IMR-90 (cell line): Measurements from ENCODE around the gene MAGI1. TPM values are rescaled to one million over a fixed set of nuclear protein-coding genes. Genes with fewer than 3 reads are reported as not detected.

Source experiments
- ATAC-seq: fragments of 200-7000 bp; cut with Tn5 transposase; 2 replicates; pipeline ENCODE4 v1.9.1; 2020; ENCODE audit warnings: low read depth, mild to moderate bottlenecking, moderate library complexity
- BruUV-seq: library from RNA; stranded (reverse); fragments of 400-500 nt; replicated peaks from 2 replicates; lab custom pipeline; 2021; lab: Mats Ljungman, UMichigan
- CTCF ChIA-PET: fragments of 300-600 bp; formaldehyde crosslinking; extraction: SDS; loops from one replicate; lab custom pipeline; 2021; ENCODE audit warnings: antibody characterized with exemption; lab: Yijun Ruan, JAX
- POLR2A ChIA-PET: fragments of 300-600 bp; sonication (Branson Sonifier 250); formaldehyde crosslinking; loops from one replicate; lab custom pipeline; 2022; ENCODE audit warnings: antibody characterized with exemption; ENCODE audit not compliant: unreplicated experiment; lab: Charles Lee
- DNase-seq: peaks from one replicate; pipeline ENCODE4 v3.0.0; 2013
- H2AFZ ChIP-seq: replicated peaks from 2 replicates; pipeline ENCODE3; 2013; ENCODE audit warnings: low read length, mild to moderate bottlenecking; ENCODE audit not compliant: poor library complexity
- H2AK5ac ChIP-seq: 2 replicates; pipeline ENCODE4 v1.6.1; 2013; ENCODE audit warnings: low read depth, low read length, inconsistent platforms
- H2AK9ac ChIP-seq: replicated peaks from 2 replicates; pipeline ENCODE3; 2013; ENCODE audit warnings: mild to moderate bottlenecking, low read depth, low read length, moderate library complexity; ENCODE audit not compliant: poor library complexity
- H2BK120ac ChIP-seq: 2 replicates; pipeline ENCODE4 v1.6.1; 2013; ENCODE audit warnings: low read depth, low read length, inconsistent platforms
- H2BK15ac ChIP-seq: 3 replicates; pipeline ENCODE4 v1.6.1; 2013; ENCODE audit warnings: low read depth, low read length, inconsistent platforms
- H2BK20ac ChIP-seq: 2 replicates; pipeline ENCODE4 v1.6.1; 2013; ENCODE audit warnings: low read depth, mild to moderate bottlenecking, inconsistent platforms, low read length, moderate library complexity
- H2BK5ac ChIP-seq: 2 replicates; pipeline ENCODE4 v1.6.1; 2013; ENCODE audit warnings: mild to moderate bottlenecking, low read depth, low read length, inconsistent platforms; ENCODE audit not compliant: poor library complexity, severe bottlenecking
- H3K14ac ChIP-seq: replicated peaks from 2 replicates; pipeline ENCODE4 v1.6.1; 2013; ENCODE audit warnings: low read depth, low read length, inconsistent platforms
- H3K18ac ChIP-seq: 2 replicates; pipeline ENCODE4 v1.6.1; 2013; ENCODE audit warnings: low read depth, low read length, control low read depth
- H3K23ac ChIP-seq: 2 replicates; pipeline ENCODE4 v1.6.1; 2013; ENCODE audit warnings: low read depth, low read length, inconsistent platforms
- H3K27ac ChIP-seq: 2 replicates; pipeline ENCODE4 v1.5.1; 2013; ENCODE audit warnings: mild to moderate bottlenecking, control low read depth, low read length; ENCODE audit not compliant: insufficient read depth
- H3K27me3 ChIP-seq: 2 replicates; pipeline ENCODE4 v1.6.1; 2013; ENCODE audit warnings: low read length; ENCODE audit not compliant: control insufficient read depth, insufficient read depth
- H3K36me3 ChIP-seq: 2 replicates; pipeline ENCODE4 v1.6.1; 2013; ENCODE audit warnings: low read length, mixed read lengths; ENCODE audit not compliant: control insufficient read depth, insufficient read depth
- H3K4ac ChIP-seq: 2 replicates; pipeline ENCODE4 v1.6.1; 2013; ENCODE audit warnings: low read depth, low read length, inconsistent platforms
- H3K4me1 ChIP-seq: 2 replicates; pipeline ENCODE4 v1.6.1; 2013; ENCODE audit warnings: low read length, mixed read lengths; ENCODE audit not compliant: control insufficient read depth, insufficient read depth
- H3K4me2 ChIP-seq: 2 replicates; pipeline ENCODE4 v1.6.1; 2013; ENCODE audit warnings: low read depth, mild to moderate bottlenecking, control low read depth, low read length, moderate library complexity
- H3K4me3 ChIP-seq: 2 replicates; pipeline ENCODE4 v1.5.1; 2013; ENCODE audit warnings: low read depth, mild to moderate bottlenecking, control low read depth, low read length, moderate library complexity; ENCODE audit not compliant: insufficient read depth
- H3K56ac ChIP-seq: 2 replicates; pipeline ENCODE4 v1.6.1; 2013; ENCODE audit warnings: low read length, inconsistent platforms; ENCODE audit not compliant: insufficient read depth; ENCODE audit errors: extremely low read depth
- H3K79me1 ChIP-seq, 2 experiments: 2 replicates each; pipeline ENCODE4 v1.6.1; 2013; ENCODE audit warnings: low read length in 2 of 2, inconsistent platforms in 1 of 2, low read depth in 1 of 2
- H3K9ac ChIP-seq: 2 replicates; pipeline ENCODE4 v1.6.1; 2013; ENCODE audit warnings: low read depth, low read length, control low read depth
- H3K9me1 ChIP-seq: 2 replicates; pipeline ENCODE4 v1.6.1; 2013; ENCODE audit warnings: low read length, inconsistent platforms; ENCODE audit not compliant: insufficient read depth
- H3K9me3 ChIP-seq: 2 replicates; pipeline ENCODE4 v1.6.1; 2013; ENCODE audit warnings: low read length; ENCODE audit not compliant: control insufficient read depth, insufficient read depth
- H4K20me1 ChIP-seq: 2 replicates; pipeline ENCODE4 v1.6.1; 2013; ENCODE audit warnings: low read length, inconsistent platforms; ENCODE audit not compliant: insufficient read depth
- H4K5ac ChIP-seq: 2 replicates; pipeline ENCODE4 v1.6.1; 2013; ENCODE audit warnings: mild to moderate bottlenecking, low read depth, low read length, control low read depth
- H4K8ac ChIP-seq, 2 experiments: 2 replicates each; pipeline ENCODE4 v1.6.1; 2013; ENCODE audit warnings: low read depth in 2 of 2, low read length in 2 of 2, control low read depth in 1 of 2, inconsistent platforms in 1 of 2
- H4K91ac ChIP-seq: 2 replicates; pipeline ENCODE4 v1.6.1; 2013; ENCODE audit warnings: low read depth, low read length, inconsistent platforms; ENCODE audit not compliant: insufficient read depth
- BHLHE40 ChIP-seq: fragments of 150-350 bp; IDR thresholded peaks from 2 replicates; pipeline ENCODE4 v1.6.1; 2016; ENCODE audit warnings: mild to moderate bottlenecking, low read depth, low read length
- CEBPB ChIP-seq: IDR thresholded peaks from 2 replicates; pipeline ENCODE4 v1.6.1; 2012; ENCODE audit warnings: low read depth, low read length, improper control_type of control experiment
- FOS ChIP-seq: fragments of 150-350 bp; IDR thresholded peaks from 2 replicates; pipeline ENCODE4 v1.6.1; 2016; ENCODE audit warnings: low read depth, low read length
- MAFK ChIP-seq: IDR thresholded peaks from 2 replicates; pipeline ENCODE4 v1.6.1; 2012; ENCODE audit warnings: low read depth, low read length, improper control_type of control experiment
- RFX5 ChIP-seq: IDR thresholded peaks from 2 replicates; pipeline ENCODE4 v1.8.0; 2012; ENCODE audit warnings: low read depth, mild to moderate bottlenecking, low read length, moderate library complexity
- WGBS, 2 experiments: methylation state at CpG; one replicate each; pipeline versions ENCODE4 v1.1.5 to v1.1.7; 2013; ENCODE audit warnings: missing lambda C conversion rate in 2 of 2; ENCODE audit not compliant: insufficient read length in 1 of 2; ENCODE audit errors: extremely low coverage in 2 of 2; 5-methylcytosine and 5-hydroxymethylcytosine counted together
- dilution Hi-C: fragments of 300-500 bp; cut with HindIII; formaldehyde crosslinking; loops from one replicate; pipeline ENCODE4 v1.14.3; 2018; ENCODE audit warnings: low sequenced_read_pairs; ENCODE audit not compliant: unreplicated experiment
- in situ Hi-C: fragments of 300-500 bp; cut with MboI; formaldehyde crosslinking; loops from 3 replicates; pipeline ENCODE4 v1.14.3; 2019; ENCODE audit warnings: low sequenced_read_pairs, inconsistent platforms, mixed read lengths
- intact Hi-C: fragments of 100-400 bp; cut with micrococcal nuclease; formaldehyde crosslinking; loops from 2 replicates; pipeline ENCODE4 v1.10.0; 2022
- polyA plus RNA-seq, 3 experiments: library from polyadenylated mRNA; depleted of rRNA; stranded (reverse); fragments of >200 nt; gene quantifications; 2 replicates each; pipeline ENCODE4 v1.2.3, GENCODE V29; 2012; ENCODE audit warnings: low replicate concordance in 1 of 3
- total RNA-seq: library from RNA; depleted of rRNA; stranded (reverse); fragments of >200 nt; gene quantifications from 2 replicates; pipeline ENCODE4 v1.2.3, GENCODE V29; 2012

The MAGI1 gene
- total and polyA plus RNA-seq, 2 of the 4 experiments (the other 2 are of a cell fraction), result 14.5 to 24.2 TPM

DNA sequence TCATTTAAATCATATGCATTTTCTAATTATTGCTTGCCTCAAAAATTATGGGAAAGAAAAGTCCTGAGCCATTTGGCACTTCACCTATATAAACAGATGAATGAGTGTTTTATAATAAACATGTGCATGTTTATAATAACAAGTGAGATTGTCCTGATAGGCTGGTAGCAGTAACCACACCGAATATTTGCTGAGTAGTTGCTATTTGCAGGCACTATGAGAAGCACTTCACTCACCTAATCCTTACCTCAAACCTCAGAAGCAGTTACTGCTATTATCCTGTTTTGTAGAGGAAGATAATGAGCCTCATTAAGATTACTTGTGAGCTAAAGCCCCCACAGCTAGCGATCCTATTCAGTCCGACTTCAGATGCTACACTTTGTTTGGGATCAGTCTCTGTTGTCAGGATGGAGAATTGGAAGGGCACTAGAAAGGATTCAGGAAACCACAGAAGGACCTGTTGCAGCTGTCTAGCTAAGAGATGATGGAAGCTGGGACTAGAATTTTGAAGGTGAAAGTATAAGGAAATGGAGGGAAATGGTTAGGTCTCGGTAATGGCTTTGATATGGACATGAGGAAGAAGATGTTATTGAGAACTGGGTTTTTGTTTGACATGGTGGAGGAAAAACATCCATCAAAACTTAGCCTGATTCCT is 28.4 kb upstream of the MAGI1 start:
- in situ Hi-C loops, result no loop called here
- dilution Hi-C loops, result no loop called here
- H2AFZ ChIP-seq, result no peak overlapping the region

More for the DNA sequence above, 28.4 kb upstream of the MAGI1 start:
- ChIA-PET POLR2A (no interaction called here), CTCF (no interaction called here)
- Histone ChIP-seq H3K9ac (no peak overlapping the region), H3K56ac (no peak overlapping the region), H2BK120ac (no peak overlapping the region), H4K91ac (no peak overlapping the region), H3K14ac (no peak overlapping the region), H3K79me1 (no peaks in the 10 kb centered on the region), H4K5ac (no peak overlapping the region), H3K4me1 (no peaks in the 10 kb centered on the region), H2BK15ac (no peak overlapping the region), H4K20me1 (no peaks in the 10 kb centered on the region), H3K9me3 (peaks cover 6% of the 10 kb centered on the region), H2AK9ac (no peak overlapping the region), H3K4ac (no peak overlapping the region), H3K4me2 (no peak overlapping the region), H3K27ac (no peak overlapping the region), H2BK5ac (no peak overlapping the region), H4K8ac (no peak overlapping the region), H2BK20ac (no peak overlapping the region), H3K23ac (no peak overlapping the region), H3K18ac (no peak overlapping the region), H2AK5ac (no peak overlapping the region), H3K9me1 (no peaks in the 10 kb centered on the region), H3K4me3 (no peak overlapping the region), H3K27me3 (no peaks in the 10 kb centered on the region), H3K36me3 (no peaks in the 10 kb centered on the region)
- intact Hi-C loops, result no loop called here
- no peak for ATAC-seq
- TF ChIP-seq FOS (no peak), MAFK (peak; percentile 58), BHLHE40 (no peak), CEBPB (no peak), RFX5 (no peak)
- 100% methylated on average over 1 of the region's 4 CpGs; no CpG with 5 or more reads in 1 of the 2 experiments for WGBS, 2 experiments
- no TSS peak for BruUV-seq
- no peak for DNase-seq
